ENCODE data around the gene RABEP1.
"Not testable (repeated sequence)": the region's sequence is repeated elsewhere in the genome, so short reads cannot be mapped to it uniquely, and the experiment has no call there.

Gene RABEP1, protein sequence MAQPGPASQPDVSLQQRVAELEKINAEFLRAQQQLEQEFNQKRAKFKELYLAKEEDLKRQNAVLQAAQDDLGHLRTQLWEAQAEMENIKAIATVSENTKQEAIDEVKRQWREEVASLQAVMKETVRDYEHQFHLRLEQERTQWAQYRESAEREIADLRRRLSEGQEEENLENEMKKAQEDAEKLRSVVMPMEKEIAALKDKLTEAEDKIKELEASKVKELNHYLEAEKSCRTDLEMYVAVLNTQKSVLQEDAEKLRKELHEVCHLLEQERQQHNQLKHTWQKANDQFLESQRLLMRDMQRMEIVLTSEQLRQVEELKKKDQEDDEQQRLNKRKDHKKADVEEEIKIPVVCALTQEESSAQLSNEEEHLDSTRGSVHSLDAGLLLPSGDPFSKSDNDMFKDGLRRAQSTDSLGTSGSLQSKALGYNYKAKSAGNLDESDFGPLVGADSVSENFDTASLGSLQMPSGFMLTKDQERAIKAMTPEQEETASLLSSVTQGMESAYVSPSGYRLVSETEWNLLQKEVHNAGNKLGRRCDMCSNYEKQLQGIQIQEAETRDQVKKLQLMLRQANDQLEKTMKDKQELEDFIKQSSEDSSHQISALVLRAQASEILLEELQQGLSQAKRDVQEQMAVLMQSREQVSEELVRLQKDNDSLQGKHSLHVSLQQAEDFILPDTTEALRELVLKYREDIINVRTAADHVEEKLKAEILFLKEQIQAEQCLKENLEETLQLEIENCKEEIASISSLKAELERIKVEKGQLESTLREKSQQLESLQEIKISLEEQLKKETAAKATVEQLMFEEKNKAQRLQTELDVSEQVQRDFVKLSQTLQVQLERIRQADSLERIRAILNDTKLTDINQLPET

DNA sequence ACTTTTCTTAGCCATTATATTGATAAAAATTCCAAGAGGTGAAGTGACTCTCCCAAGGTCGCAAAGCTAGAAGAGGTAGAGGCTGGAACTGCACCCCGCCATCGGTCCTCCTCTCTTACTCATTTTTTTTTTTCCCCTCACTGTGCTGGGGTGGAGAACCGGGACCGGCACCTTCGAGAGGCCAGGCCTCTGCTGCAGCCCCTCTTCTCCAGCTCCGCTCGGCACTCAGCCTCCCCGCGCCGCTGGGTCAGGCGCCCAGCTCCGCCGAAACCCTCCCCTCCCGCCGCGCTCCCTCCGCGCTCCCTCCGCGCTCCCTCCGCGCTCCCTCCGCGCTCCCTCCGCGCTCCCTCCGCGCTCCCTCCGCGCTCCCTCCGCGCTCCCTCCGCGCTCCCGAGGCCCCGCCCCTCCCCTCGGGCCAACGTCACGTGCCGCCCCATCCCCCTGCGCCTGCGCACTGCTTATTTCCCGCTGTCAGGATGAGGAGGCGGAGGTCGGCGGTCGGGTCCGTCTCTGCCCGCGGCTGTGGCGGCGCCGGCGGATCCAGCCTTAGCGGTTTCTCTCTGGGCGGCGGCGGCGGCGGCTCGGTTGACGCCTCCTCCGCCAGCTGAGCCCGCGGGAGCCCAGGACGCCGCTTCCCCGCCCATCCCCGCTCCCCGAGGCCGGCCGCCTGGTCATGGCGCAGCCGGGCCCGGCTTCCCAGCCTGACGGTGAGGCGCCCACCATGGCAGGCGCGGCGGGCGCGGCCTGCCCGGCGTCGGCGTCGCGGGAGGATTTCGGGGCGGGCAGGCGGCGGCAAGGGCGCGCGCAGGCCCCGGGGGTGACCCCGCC, at the start of gene RABEP1:
Gene RABEP1 (plus strand): TSS at position 471 of the 828 bp plus-strand sequence. CDS start 203 bp downstream, at position 674.
- peak; percentile 96 for DNase-seq

DNA sequence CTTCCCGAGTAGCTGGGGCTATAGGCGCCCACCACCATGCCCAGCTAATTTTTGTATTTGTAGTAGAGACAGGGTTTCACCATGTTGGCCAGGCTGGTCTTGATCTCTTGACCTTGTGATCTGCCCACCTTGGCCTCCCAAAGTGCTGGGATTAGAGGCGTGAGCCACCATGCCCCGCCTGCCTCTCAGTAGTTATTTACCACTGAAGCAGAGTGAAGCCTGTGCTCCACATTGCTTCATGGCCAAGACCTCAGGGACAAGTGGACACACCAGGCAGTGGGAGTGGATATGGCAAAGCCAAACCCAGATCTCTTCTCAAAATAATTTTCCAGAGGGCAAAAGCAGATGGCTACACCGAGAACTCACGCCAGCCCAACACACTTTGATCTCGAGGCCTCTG, 48.6 kb upstream of the RABEP1 start:
- not testable (repeated sequence) for DNase-seq

DNA sequence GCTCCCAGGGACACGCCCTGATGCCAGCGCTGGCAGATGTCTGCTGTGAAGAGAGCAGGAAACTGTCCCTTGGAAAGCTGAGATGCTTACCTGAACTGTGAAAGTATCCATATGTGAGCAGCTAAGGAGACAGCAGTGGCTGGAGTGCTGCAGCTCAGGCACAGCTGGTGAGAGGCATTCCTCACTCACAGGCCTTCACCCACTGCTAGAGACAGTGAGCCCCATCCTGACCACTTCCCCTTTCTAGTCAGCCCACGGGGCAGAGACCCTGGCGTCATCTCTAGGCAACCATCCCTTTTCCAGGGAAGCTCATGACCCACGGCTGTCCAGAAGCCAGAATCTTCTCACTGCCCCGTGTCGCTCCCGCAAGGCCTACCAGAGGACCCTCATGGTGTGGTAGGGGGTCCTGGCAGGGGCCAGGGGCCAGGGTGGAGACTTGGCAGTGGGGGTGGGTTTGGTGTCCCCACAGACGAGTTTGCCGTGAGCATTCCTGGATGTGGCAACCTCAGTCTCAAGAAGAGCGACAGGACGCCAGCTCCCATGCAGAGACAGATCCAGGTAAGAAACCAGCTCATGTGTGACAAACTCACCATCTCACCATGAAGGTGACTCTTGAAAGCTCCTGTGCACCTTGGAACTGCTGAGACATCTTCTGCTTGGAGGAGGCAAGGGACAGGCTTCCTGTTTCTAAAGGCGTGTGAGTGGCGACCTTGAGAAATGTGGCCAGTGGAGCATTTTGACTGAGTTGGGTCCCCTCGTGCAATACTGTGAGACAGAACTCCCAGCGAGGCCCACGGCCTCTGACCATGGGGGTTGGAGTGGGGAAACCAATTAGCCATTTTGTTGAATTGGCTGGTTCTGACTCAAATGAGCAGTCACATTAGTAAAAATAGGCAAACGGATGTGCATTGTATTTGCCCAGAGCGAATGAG, 47.2 kb upstream of the RABEP1 start, which contains the start of gene SCIMP:
Gene SCIMP (minus strand): TSS at position 216 of the 932 bp plus-strand sequence. CDS start 105 bp downstream, at position 111.
- DNase-seq: no peak

DNA sequence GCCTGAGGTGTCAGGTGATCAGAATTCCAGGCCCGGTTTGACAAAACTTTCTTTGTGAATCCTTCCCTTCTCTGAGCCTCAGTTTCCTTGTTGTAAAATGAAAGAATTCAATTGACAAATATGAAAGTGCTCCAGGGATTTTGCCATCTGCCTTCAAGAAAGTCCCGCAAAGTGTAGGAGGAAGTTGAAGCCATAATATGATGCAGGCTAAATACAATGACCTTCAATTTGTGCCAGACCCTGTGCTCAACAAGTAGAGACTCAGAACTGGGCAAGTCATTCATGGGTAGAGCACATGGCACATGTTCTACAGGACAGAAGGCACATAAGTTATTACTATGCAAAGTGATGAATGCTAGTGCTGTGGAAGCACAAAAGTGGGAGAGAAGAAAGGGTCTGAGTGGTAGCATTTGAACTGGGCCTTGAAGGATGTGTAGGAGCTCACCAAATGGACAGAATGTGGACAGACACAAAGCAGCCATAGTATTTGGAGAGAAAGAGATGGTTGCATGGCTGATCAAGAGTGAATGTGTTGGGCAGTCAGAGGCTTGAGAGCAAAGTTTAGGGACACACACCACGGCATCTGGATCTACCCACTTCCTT, 45.0 kb upstream of the RABEP1 start:
- DNase-seq: no peak

DNA sequence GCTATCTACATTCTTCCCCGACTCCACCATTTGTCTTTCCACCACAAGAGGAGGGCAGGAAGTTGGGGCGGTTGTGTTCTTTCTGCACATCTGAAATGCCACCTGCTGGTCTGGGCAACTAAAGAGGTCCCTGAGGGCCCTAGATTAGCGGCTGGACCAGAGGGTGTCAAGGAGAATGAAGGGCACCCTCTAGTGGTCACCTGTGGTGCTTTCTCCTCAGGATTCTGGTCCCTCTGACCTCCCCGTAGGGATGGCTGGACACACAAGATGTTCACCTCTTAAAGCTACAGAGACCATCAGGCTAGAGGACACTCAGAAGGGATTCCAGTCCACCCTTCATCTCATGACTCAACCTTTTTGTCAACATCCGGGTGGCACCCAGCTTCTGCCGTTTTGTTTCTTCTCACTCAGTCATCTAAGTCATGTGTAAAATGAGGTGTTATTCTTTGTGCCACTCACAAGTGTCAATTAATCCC, 44.5 kb upstream of the RABEP1 start:
- peak; percentile 55 for DNase-seq

DNA sequence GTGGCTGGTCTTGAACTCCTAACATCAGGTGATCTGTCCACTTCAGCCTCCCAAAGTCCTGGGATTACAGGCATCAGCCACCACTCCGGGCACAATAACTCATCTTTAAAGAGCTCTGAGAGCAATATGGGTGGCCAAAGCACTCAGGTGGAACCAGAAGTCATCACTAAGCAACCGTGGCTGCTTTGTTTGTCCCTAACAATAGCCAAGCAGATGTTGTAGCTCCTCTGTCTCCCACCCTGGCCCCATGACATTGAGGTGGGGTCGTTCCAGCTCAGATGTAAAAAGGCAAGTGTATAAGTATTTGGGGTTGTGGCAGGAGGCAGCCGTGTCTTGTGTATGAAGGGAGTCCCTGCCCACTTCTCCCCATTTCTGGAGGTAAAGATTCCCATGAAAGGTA, 43.8 kb upstream of the RABEP1 start:
- no peak for DNase-seq

DNA sequence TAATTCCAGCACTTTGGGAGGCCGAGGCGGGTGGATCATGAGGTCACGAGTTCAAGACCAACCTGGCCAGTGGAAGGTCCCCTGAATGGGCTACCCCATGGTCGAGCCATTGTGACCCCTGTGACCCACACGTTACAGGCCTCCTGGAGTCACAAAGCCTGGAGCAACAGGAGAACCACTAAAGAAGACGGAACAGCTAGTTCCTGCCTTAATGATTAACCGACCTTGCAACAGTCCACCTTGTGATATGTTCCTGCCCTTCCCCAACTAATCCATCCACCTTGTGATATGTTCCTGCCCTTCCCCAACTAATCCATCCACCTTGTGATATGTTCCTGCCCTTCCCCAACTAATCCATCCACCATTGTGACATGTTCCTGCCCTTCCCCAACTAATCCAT, 42.3 kb upstream of the RABEP1 start:
- DNase-seq: not testable (repeated sequence)

DNA sequence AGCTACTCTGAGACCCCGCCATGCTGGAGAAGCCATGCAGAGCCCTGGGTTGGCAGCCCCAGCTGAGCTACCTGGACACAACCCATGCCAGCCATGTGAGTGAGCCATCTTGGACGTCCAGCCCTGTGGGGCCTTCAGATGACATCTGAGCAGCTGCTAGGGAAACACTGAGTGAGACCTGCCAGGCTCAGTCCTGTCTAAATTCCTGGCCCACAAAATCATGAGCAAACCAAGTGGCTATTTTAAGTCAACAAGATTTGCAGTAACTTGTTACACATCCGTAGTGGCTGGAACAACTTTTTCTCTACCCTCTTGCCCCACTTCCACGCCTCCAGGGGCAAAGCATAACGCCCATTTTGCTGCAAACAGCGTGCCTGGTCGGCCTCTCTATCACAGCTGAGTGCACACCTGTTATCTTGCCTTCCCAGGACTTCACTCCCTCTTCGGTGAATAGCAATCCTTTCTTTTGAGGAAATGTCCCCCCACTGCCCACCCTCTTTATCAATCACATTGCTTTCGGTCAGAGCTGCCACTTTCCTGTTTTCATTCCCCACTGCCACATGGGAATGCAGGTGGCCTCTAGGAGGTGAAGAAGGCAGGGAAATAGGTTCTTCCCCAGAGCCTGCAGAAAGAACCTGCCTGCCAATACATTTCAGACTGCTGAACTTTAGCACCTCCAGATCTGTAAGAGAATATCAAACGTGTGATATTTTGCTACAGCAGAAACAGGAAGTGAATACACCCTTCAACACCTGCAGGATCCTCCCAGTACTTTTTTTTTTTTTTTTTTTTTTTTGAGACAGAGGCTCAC, 40.0 kb upstream of the RABEP1 start:
- DNase-seq: peak; percentile 58

DNA sequence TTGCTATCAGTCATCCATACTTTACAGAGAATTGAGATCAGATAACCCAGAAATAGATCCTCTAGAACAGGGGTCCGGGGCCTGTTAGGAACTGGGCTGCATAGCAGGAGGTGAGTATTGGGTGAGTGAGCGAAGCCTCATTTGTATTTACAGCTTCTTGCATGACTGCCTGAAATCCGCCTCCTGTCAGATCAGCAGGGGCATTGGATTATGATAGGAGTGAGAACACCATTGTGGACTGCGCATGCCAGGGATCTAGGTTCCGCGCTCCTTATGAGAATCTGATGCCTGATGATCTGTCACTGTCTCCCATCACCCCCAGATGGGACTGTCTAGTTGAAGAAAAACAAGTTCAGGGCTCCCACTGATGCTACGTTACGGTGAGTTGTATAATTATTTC, 34.5 kb upstream of the RABEP1 start:
- DNase-seq: no peak

DNA sequence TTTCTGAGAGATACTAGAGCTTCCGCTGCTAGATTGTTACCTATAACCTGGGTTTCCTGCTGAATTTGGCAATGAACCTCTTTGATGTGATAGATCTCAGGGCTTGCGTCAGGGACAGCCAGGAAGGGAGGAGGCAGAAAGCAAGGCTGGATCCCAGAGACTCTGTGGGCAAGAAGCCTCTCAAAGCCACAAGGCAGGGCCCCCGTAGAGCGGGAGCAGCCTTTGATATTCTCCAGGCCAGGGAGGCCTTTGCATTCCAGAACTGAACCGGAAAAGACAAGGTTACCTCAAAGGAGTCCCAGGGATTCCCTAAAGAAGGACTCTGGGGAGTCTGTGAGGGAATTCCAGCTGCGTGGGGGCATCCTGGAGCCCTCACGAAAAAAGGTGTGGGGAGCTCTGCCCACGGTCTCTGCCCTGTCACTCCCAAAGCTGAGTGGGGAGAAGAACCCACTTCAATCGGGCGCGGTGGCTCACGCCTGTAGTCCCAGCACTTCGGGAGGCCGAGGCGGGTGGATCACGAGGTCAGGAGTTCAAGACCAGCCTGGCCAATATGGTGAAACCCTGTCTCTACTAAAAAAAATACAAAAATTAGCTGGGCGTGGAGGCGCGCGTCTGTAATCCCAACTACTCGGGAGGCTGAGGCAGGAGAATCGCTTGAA, 33.1 kb upstream of the RABEP1 start:
- no peak for DNase-seq

DNA sequence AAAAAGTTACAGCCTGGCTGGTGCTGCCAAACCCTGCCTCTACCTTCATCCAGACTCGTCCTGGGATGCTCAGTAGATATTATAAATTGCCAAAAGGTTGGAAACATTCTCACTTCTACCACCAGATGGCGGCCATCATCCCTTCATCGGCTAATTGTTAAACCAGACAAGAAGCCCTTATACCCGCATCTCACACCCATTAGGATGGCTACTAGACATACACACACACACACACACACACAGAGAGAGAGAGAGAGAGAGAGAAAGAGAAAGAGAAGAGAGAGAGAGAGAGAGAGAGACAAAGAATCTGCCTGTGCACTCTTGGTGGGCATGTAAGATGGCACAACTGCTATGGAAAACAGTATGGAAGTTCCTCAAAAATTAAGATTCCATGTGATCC, 32.5 kb upstream of the RABEP1 start:
- peak; percentile 84 for DNase-seq

DNA sequence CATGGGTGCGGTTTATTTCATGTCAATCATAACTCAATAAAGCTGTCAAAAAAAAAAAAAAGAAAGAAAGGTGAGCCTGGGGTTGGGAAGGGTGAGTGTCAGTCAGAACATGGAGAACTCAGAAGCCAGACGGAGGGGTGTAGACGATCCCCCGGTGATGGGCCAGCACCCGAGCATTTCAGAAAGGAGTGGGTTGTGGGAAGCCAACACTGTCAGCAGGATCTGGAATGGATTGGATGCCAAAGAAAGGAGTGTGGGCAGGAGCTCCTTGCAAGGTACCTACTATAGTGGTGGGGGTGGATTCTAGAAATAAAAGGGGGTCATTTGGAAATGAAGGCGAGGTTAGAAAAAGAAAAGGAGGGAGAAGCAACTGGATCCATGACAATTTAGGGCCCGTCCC, 27.7 kb upstream of the RABEP1 start:
- DNase-seq: no peak

DNA sequence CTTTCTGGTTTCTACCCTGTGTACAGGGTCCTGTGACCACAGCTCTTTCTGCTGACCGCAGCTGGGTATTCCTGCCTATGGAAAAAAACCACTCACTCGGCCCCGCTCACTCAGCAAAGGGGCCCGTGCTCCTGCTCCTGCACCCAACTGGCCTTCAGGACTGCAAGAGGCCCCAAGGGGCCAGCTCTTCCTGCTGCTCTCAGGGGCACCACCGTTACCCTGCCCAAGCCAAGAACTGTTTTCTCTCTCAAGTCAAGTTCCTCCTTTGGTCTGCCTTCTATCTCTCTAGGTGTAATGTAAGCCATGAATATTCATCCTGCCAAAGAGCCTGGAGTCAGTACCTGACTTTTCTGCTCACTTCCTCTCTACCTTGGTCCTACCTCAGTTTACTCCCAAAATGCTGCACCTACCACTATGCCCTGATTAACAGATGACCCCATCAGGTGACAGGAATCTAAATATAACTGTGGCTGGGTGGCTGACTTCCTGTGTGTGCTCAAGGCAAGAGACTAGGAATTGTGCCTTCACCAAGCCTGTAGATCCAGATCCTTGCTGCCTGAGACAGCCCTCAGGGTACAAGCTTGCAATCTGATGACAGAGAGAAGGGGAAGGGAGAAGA, 27.1 kb upstream of the RABEP1 start:
- no peak for DNase-seq

DNA sequence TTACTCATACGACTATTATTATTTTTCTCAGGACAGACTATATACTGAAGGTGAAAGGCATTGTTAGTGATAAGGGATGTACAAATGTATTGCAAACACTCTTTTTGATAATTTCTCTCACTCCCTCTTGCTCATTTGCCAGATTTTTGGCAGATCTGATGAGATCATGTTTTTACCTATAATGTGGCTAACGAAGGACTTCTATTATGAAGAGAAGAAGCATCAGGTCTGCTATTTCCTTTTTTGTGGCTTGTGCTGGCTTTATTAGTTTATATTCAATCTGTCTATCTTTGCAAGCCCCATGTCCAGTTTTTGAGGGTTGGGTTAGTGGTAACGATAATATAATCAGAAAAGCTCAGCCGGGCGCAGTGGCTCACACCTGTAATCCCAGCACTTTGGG, 25.0 kb upstream of the RABEP1 start:
- no peak for DNase-seq

DNA sequence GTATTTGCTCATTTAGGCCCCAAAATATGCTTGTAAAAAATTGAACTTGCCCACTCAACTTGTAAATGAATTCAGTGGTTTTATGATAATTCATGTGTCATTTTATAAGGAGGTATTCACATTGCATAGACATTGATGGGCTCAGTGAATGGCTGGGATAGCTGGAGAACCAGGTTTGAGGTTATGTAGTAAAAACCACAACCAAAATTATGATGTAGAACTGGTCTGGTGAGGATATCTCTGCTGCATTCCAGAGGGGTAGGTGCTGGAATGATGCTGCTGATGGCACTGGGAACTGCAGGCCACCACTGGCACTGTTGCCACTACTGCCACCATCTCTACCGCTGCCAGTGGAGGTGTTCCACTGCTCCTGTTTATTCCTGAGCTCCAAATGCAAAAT, 21.5 kb upstream of the RABEP1 start:
- DNase-seq: no peak

DNA sequence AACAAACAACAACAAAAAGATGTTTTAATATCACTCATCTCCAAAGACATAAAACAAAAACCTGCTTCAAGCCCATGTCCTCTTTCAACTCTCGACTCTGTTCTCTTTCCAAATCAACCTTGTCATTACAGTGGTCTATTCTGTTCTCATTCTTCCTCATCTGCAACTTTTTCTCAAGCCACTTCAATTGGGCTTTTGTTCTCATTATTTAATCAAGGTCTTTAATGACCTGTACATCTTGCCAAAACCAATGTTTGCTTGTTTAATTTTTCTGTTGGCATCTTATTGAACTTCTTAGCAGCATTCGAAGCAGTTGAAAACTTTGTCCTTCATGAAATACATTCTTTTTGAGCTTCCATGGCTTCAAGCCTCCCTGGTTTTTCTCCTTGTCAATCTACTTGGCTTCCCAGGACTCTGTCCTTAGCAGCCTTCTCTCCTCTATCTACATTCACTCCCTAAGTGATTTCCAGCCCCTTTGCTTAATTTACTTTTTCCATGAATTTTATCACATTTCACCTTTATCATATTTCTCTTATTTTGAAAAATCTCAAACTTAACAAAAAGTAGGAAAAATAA, 19.6 kb upstream of the RABEP1 start:
- no peak for DNase-seq

DNA sequence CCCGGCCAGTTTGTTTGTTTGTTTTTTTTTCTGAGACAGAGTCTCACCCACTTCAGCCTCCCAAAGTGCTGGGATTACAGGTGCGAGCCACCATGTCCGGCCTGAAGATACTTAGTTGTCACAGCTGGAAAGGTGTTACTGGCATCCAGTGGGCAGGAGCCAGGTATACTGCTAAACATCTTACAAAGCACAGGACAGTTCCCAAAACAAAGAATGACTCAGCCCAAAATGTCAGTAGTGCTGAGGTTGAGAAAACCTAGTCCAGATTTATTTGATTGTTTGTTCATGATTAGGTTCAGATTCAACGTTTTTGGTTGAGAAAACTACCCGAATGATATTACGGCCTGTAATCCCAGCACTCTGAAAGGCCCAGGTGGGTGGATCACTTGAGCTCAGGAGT, 18.6 kb upstream of the RABEP1 start:
- DNase-seq: no peak

DNA sequence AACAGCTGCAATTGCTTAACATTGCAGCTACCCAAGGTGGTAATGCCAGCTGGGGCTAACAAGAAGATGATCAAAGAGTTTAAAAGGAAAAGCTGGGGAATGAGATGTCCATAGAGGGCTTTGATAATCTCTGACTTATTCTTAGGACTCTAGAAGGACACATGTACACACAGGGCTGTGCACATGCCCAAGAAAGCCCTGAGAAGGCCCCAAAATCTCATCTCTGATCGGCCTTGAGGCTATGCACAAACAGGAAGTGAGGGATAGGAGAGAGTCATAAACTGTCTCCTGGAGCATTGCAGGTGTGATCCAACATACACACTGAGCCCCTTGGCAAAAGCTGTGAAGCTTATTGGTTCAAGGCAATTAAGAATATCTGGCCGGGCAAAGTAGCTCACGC, 17.2 kb upstream of the RABEP1 start:
- no peak for DNase-seq
